ENCODE results near the gene ZNF471. TPM values are rescaled to one million over a fixed set of nuclear protein-coding genes. Genes with fewer than 3 reads are reported as not detected.

Gene ZNF471
- total RNA-seq, 4 donors from 2014 or later: 0.56 to 3.8 (median 3.2) TPM

- no peak for ATAC-seq
- no peak overlapping the region for H3K27ac ChIP-seq
- peaks cover 36 to 85% (median 59%) of the 10 kb centered on the region in 3 donors for H3K9me3 ChIP-seq
- TF ChIP-seq CTCF (IDR thresholded peaks at IDR 0.05 in 4 of 5, conservative IDR thresholded peaks at IDR 0.05 in 1 of 5): no peak
- no peak for TF ChIP-seq POLR2A (IDR thresholded peaks at IDR 0.05)
- peak overlapping the region in 1 of 4 donors; percentile 45 for H3K4me3 ChIP-seq
- peaks cover 10 to 76% of the 10 kb centered on the region in 2 donors for H3K36me3 ChIP-seq
- DNase-seq: no peak
- H3K4me1 ChIP-seq: no peaks in the 10 kb centered on the region
- in situ Hi-C loops (cut with MboI; ENCODE audit: low sequenced_read_pairs in 4 of 4): no loop called here
- intact Hi-C loops (cut with DNase I; ENCODE audit: low total_unique reads): no loop called here
- H3K27me3 ChIP-seq: no peaks in the 10 kb centered on the region
Measured at GRCh38 chr19:56525214-56525860, 17.7 kb downstream of the ZNF471 start.

GRCh38 chr19:56537442-56537841, 29.8 kb downstream of the ZNF471 start:
- intact Hi-C loops (cut with DNase I; ENCODE audit: low total_unique reads): loop anchor here (10.0 kb wide), 1 partner anchor 223 kb away; the partner anchor contains the start of gene ZSCAN5A
- in situ Hi-C loops (cut with MboI; ENCODE audit: low sequenced_read_pairs in 4 of 4): no loop called here
- Histone ChIP-seq H3K4me1 (peaks cover 7 to 13% of the 10 kb centered on the region in 2 donors), H3K36me3 (peaks cover 0 to 43% of the 10 kb centered on the region in 2 donors), H3K9me3 (peaks cover 3 to 51% (median 20%) of the 10 kb centered on the region in 3 donors), H3K4me3 (peak overlapping the region in 3 of 4 donors; percentile 83 to 99 (median 95)), H3K27ac (peak overlapping the region in 1 of 4 donors; percentile 97), H3K27me3 (no peaks in the 10 kb centered on the region)
- no peak for TF ChIP-seq POLR2A (IDR thresholded peaks at IDR 0.05)
- ATAC-seq (no peak), DNase-seq (no peak)

GRCh38 chr19:56538254-56538760, 30.7 kb downstream of the ZNF471 start:
- peaks cover 0 to 45% of the 10 kb centered on the region in 2 donors for H3K36me3 ChIP-seq
- ATAC-seq (peak; percentile 98 to 99), DNase-seq (peak; percentile 79 to 87)
- H3K4me1 ChIP-seq: peaks cover 7 to 13% of the 10 kb centered on the region in 2 donors
- peak overlapping the region; percentile 82 to 99 (median 89) for H3K4me3 ChIP-seq
- intact Hi-C loops (cut with DNase I; ENCODE audit: low total_unique reads) (loop anchor here (1.0 to 10.0 kb wide), 7 partner anchors 29 to 702 kb away; partner anchors contain the start of genes ZNF470, ZNF471, ZNF583 and ZNF667), in situ Hi-C loops (cut with MboI; ENCODE audit: low sequenced_read_pairs in 4 of 4) (no loop called here)
- no peaks in the 10 kb centered on the region for H3K27me3 ChIP-seq
- H3K27ac ChIP-seq: peak overlapping the region; percentile 87 to 97 (median 94)
- peaks cover 3 to 43% (median 20%) of the 10 kb centered on the region in 3 donors for H3K9me3 ChIP-seq
- TF ChIP-seq CTCF (IDR thresholded peaks at IDR 0.05 in 4 of 5, conservative IDR thresholded peaks at IDR 0.05 in 1 of 5) (peak in 1 of 5 experiments; percentile 25), POLR2A (IDR thresholded peaks at IDR 0.05) (peak in 1 of 2 donors; percentile 34)

- peaks cover 0 to 49% of the 10 kb centered on the region in 2 donors for H3K36me3 ChIP-seq
- DNase-seq (no peak), ATAC-seq (peak; percentile 41 to 74)
- H3K9me3 ChIP-seq: peaks cover 3 to 38% (median 20%) of the 10 kb centered on the region in 3 donors
- H3K4me3 ChIP-seq: peak within 1 kb of the TSS; percentile 82 to 99 (median 89)
- peaks cover 7 to 13% of the 10 kb centered on the region in 2 donors for H3K4me1 ChIP-seq
- in situ Hi-C loops (cut with MboI; ENCODE audit: low sequenced_read_pairs in 4 of 4): no loop called here
- TF ChIP-seq POLR2A (IDR thresholded peaks at IDR 0.05) (no peak), CTCF (IDR thresholded peaks at IDR 0.05 in 4 of 5, conservative IDR thresholded peaks at IDR 0.05 in 1 of 5) (no peak)
- intact Hi-C loops (cut with DNase I; ENCODE audit: low total_unique reads): loop anchor here (1.0 to 10.0 kb wide), 7 partner anchors 28 to 701 kb away; partner anchors contain the start of genes ZNF470, ZNF471, ZNF583 and ZNF667
- H3K27ac ChIP-seq: peak within 1 kb of the TSS; percentile 87 to 97 (median 94)
- H3K27me3 ChIP-seq: no peaks in the 10 kb centered on the region
Measured at GRCh38 chr19:56538761-56539263, 31.2 kb downstream of the ZNF471 start, which contains the start of gene ZFP28. TSS of gene ZFP28 (plus strand) at chr19:56538948. CDS start at chr19:56539019, 71 bp downstream.

- no peak overlapping the region for H3K4me3 ChIP-seq
- intact Hi-C loops (cut with DNase I; ENCODE audit: low total_unique reads) (no loop called here), in situ Hi-C loops (cut with MboI; ENCODE audit: low sequenced_read_pairs in 4 of 4) (no loop called here)
- ATAC-seq (no peak), DNase-seq (no peak)
- no peaks in the 10 kb centered on the region for H3K27me3 ChIP-seq
- H3K36me3 ChIP-seq: peaks cover 3 to 64% of the 10 kb centered on the region in 2 donors
- H3K4me1 ChIP-seq: peaks cover 0 to 8% of the 10 kb centered on the region in 2 donors
- TF ChIP-seq POLR2A (IDR thresholded peaks at IDR 0.05) (no peak), CTCF (IDR thresholded peaks at IDR 0.05 in 4 of 5, conservative IDR thresholded peaks at IDR 0.05 in 1 of 5) (no peak)
- peaks cover 0 to 24% (median 3%) of the 10 kb centered on the region in 3 donors for H3K9me3 ChIP-seq
- H3K27ac ChIP-seq: no peak overlapping the region
Measured at GRCh38 chr19:56543776-56544175, 36.1 kb downstream of the ZNF471 start.
